DMS 273 (cell line): ENCODE measurements around the gene VAMP1.
"Not testable (repeated sequence)": the region's sequence is repeated elsewhere in the genome, so short reads cannot be mapped to it uniquely, and the experiment has no call there.

Experiments used
- DNase-seq: peaks from one replicate; lab custom pipeline; 2025; ENCODE audit not compliant: unreplicated experiment; lab: John Stamatoyannopoulos, UW

Gene VAMP1

GRCh38 chr12:6470375-6471163, at the start of gene VAMP1:
Gene VAMP1 (minus strand): TSS chr12:6470677. CDS start chr12:6470531, 146 bp downstream.
- peak; percentile 96 for DNase-seq

GRCh38 chr12:6520186-6520585, 49.7 kb upstream of the VAMP1 start:
- no peak for DNase-seq

- no peak for DNase-seq
Measured at GRCh38 chr12:6508087-6508486, 37.6 kb upstream of the VAMP1 start.

- no peak for DNase-seq
Measured at GRCh38 chr12:6507102-6507998, 36.9 kb upstream of the VAMP1 start.

- no peak for DNase-seq
Measured at GRCh38 chr12:6500466-6500865, 30.0 kb upstream of the VAMP1 start.

DNA sequence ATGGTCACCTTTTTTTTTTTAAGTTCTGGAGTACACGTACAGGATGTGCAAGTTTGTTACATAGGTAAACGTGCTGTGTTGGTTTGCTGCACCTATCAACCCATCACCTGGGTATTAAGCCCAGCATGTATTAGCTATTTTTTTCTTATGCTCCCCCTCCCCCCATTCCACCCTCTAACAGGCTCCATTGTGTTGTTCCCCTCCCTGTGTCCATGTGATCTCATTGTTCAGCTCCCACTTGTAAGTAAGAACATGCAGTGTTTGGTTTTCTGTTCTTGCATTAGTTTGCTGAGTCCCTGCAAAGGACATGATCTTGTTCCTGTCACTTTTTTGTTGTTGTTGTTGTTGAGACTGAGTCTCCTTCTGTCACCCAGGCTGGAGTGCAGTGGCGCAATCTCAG, 26.8 kb upstream of the VAMP1 start:
- not testable (repeated sequence) for DNase-seq

- no peak for DNase-seq
Measured at GRCh38 chr12:6494968-6495367, 24.5 kb upstream of the VAMP1 start.

- DNase-seq: peak; percentile 57
Measured at GRCh38 chr12:6494258-6494743, 23.8 kb upstream of the VAMP1 start.

GRCh38 chr12:6493497-6494257, 23.2 kb upstream of the VAMP1 start, which contains the start of gene NCAPD2:
Gene NCAPD2 (plus strand): TSS chr12:6494102. CDS start chr12:6495099, 997 bp downstream.
- DNase-seq: peak; percentile 96

- peak; percentile 97 for DNase-seq
Measured at GRCh38 chr12:6492838-6493496, 22.5 kb upstream of the VAMP1 start, which contains the start of gene MRPL51. Gene MRPL51 (minus strand): TSS chr12:6493262. CDS start chr12:6493136, 126 bp downstream.

- DNase-seq: not testable (repeated sequence)
Measured at GRCh38 chr12:6490673-6491072, 20.2 kb upstream of the VAMP1 start.

- DNase-seq: no peak
Measured at GRCh38 chr12:6489449-6489848, 19.0 kb upstream of the VAMP1 start.

DNA sequence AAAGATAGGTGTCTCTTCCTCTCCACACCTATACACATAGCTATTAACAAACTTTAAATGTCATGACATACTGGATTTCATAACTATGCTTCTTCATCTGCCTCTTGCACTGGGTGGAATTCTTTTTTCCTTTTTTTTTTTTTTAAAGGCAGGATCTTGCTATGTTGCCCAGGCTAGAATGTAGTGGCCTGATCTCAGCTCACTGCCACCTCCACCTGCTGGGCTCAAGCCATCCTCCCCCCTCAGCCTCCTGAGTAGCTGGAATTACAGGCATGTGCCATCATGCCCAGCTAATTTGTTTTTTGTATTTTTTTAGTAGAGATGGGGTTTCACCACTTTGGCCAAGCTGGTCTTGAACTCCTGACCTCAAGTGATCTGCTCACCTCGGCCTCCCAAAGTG, 17.8 kb upstream of the VAMP1 start:
- DNase-seq: no peak

GRCh38 chr12:6478416-6478815, 7.9 kb upstream of the VAMP1 start:
- no peak for DNase-seq

- DNase-seq: not testable (repeated sequence)
Measured at GRCh38 chr12:6477601-6478377, 7.3 kb upstream of the VAMP1 start.

DNA sequence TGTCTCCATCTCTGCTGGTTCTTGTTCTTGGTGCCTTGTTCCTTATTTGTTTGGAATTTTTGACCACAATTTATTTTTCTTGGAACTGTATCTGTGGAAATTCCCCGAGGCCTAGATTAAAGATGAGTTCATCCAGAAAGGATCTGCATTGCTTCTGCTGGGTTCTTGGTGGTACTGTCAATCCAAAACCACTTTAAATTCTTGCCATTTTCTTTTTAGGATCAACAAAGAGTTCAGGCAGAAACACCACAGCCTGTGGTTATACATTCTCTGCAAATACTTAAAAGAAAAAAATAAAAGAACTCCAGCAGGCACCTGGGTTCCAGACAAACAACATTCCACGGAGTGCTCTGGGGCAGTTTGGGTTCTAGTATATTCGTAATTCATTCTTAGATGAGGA, 6.0 kb upstream of the VAMP1 start:
- no peak for DNase-seq

DNA sequence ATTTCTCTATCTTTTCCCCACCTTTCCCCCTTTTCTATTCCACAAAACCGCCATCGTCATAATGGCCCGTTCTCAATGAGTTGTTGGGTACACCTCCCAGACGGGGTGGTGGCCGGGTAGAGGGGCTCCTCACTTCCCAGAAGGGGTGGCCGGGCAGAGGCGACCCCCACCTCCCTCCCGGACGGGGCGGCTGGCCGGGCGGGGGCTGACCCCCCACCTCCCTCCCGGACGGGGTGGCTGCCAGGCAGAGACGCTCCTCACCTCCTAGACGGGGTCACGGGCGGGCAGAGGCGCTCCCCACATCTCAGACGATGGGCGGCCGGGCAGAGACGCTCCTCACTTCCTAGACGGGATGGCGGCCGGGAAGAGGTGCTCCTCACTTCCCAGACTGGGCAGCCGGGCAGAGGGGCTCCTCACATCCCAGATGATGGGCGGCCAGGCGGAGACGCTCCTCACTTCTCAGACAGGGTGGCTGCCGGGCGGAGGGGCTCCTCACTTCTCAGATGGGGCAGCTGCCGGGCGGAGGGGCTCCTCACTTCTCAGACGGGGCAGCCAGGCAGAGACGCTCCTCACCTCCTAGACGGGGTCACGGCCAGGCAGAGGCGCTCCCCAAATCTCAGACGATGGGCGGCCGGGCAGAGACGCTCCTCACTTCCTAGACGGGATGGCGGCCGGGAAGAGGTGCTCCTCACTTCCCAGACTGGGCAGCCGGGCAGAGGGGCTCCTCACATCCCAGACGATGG, 4.9 kb upstream of the VAMP1 start:
- not testable (repeated sequence) for DNase-seq

- DNase-seq: no peak
Measured at GRCh38 chr12:6472491-6472890, 2.0 kb upstream of the VAMP1 start.

DNA sequence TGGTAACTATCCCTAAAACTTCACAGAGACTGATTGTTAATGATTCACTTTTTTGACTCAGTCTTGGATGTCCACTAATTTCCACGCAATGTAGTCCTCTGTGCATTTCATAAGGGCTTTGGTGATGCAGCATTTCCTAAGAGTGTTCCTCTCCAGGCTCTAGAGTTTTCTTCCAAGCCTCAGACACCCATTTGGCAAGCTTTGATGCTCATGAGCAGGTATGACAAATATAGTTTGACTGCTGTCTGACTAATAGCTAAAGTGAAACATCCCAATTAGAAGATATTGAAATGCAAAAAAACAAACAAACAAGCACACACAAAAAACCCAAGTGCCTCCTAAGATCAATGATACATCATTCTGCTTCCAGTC, 1.5 kb upstream of the VAMP1 start:
- DNase-seq: no peak
